Keratinocyte (primary cell): ENCODE data around the gene HESX1. TPM values are rescaled to one million over a fixed set of nuclear protein-coding genes. Genes with fewer than 3 reads are reported as not detected.

ENCODE experiments used
- DNase-seq: peaks from one replicate; pipeline ENCODE4 v3.0.0-alpha.2; 2011; ENCODE audit warnings: low read depth, missing footprints, low spot score
- FAIRE-seq: peaks from 2 replicates; lab custom pipeline; 2011; peaks lifted over from hg19 to GRCh38; lab: Jason Lieb, UNC
- H2AFZ ChIP-seq: 2 replicates; pipeline ENCODE4 v1.6.0; 2012; ENCODE audit warnings: low read length, control low read depth, inconsistent platforms; ENCODE audit not compliant: control insufficient read depth
- H3K27ac ChIP-seq: 2 replicates; pipeline ENCODE4 v1.5.1; 2011; ENCODE audit warnings: low read length; ENCODE audit not compliant: control insufficient read depth, insufficient read depth
- H3K27me3 ChIP-seq: 3 replicates; pipeline ENCODE4 v1.6.0; 2011; ENCODE audit warnings: low read length; ENCODE audit not compliant: control insufficient read depth, insufficient read depth; ENCODE audit errors: extremely low read depth
- H3K36me3 ChIP-seq, 2 experiments: 2 replicates in 1 of 2; 3 replicates in 1 of 2; pipeline ENCODE4 v1.5.1; 2011; ENCODE audit warnings: low read length in 2 of 2, mild to moderate bottlenecking in 1 of 2; ENCODE audit not compliant: control insufficient read depth in 2 of 2, insufficient read depth in 2 of 2; ENCODE audit errors: extremely low read depth in 1 of 2
- H3K4me1 ChIP-seq: 3 replicates; pipeline ENCODE4 v1.5.1; 2011; ENCODE audit warnings: low read length; ENCODE audit not compliant: control insufficient read depth, insufficient read depth; ENCODE audit errors: extremely low read depth
- H3K4me2 ChIP-seq: 3 replicates; pipeline ENCODE4 v1.6.0; 2011; ENCODE audit warnings: low read depth, low read length; ENCODE audit not compliant: control insufficient read depth, insufficient read depth; ENCODE audit errors: extremely low read depth
- H3K4me3 ChIP-seq, 3 experiments: fragments of 200-600 bp in 1 of 3; sonication (generic) in 1 of 3; 2 replicates in 2 of 3; 3 replicates in 1 of 3; pipeline ENCODE4 v1.5.1; 2011 to 2016; ENCODE audit warnings: low read length in 3 of 3, mild to moderate bottlenecking in 3 of 3, control low read depth in 2 of 3, inconsistent platforms in 1 of 3, low read depth in 1 of 3, mixed read lengths in 1 of 3, mixed run types in 1 of 3, moderate library complexity in 1 of 3; ENCODE audit not compliant: control insufficient read depth in 2 of 3, insufficient read depth in 2 of 3; ENCODE audit errors: extremely low read depth in 1 of 3
- H3K79me2 ChIP-seq: 2 replicates; pipeline ENCODE4 v1.6.0; 2012; ENCODE audit warnings: low read length; ENCODE audit not compliant: control insufficient read depth, insufficient read depth
- H3K9ac ChIP-seq: 3 replicates; pipeline ENCODE4 v1.6.0; 2011; ENCODE audit warnings: low read length; ENCODE audit not compliant: control insufficient read depth, insufficient read depth; ENCODE audit errors: extremely low read depth
- H3K9me1 ChIP-seq: 3 replicates; pipeline ENCODE4 v1.6.0; 2011; ENCODE audit warnings: low read length; ENCODE audit not compliant: control insufficient read depth, insufficient read depth; ENCODE audit errors: extremely low read depth
- H3K9me3 ChIP-seq: 2 replicates; pipeline ENCODE4 v1.5.1; 2012; ENCODE audit warnings: low read depth, low read length; ENCODE audit not compliant: control insufficient read depth
- H4K20me1 ChIP-seq: 3 replicates; pipeline ENCODE4 v1.6.0; 2011; ENCODE audit warnings: low read length; ENCODE audit not compliant: control insufficient read depth, insufficient read depth; ENCODE audit errors: extremely low read depth
- CTCF ChIP-seq, 3 experiments: IDR thresholded peaks in 1 of 3; conservative IDR thresholded peaks in 1 of 3; optimal IDR thresholded peaks in 1 of 3; 2 replicates in 2 of 3; 3 replicates in 1 of 3; pipeline versions ENCODE3 to v1.5.1; 2011; ENCODE audit warnings: low read length in 3 of 3, mild to moderate bottlenecking in 3 of 3, moderate library complexity in 2 of 3, control low read depth in 1 of 3, inconsistent platforms in 1 of 3; ENCODE audit not compliant: insufficient read depth in 2 of 3; ENCODE audit errors: extremely low read depth in 1 of 3
- EZH2 ChIP-seq: IDR thresholded peaks from one replicate; pipeline ENCODE4 v1.6.1; 2012; ENCODE audit warnings: inconsistent platforms, mild to moderate bottlenecking, low read length, moderate library complexity
- dilution Hi-C: fragments of 300-500 bp; cut with MboI; formaldehyde crosslinking; loops from one replicate; pipeline ENCODE4 v1.7.0; 2020; ENCODE audit warnings: low sequenced_read_pairs; ENCODE audit not compliant: extremely low pct_ligation_motif_present
- polyA minus RNA-seq, 3 experiments: library from RNA; depleted of rRNA, polyadenylated mRNA; stranded (reverse); fragments of >200 nt; gene quantifications; 1 replicate in 1 of 3; 2 replicates in 1 of 3; 3 replicates in 1 of 3; pipeline ENCODE4 v1.2.3, GENCODE V29; 2011
- polyA plus RNA-seq, 5 experiments: library from polyadenylated mRNA; depleted of rRNA in 3 of 5; stranded (reverse) in 3 of 5; stranded (forward) in 1 of 5; unstranded in 1 of 5; fragments of >200 nt; gene quantifications; 1 replicate in 1 of 5; 2 replicates in 3 of 5; 3 replicates in 1 of 5; pipeline versions ENCODE4 v1.2.1 to v1.2.3, GENCODE V29; 2011 to 2012; ENCODE audit warnings: missing spikeins in 2 of 5, low read depth in 1 of 5, low replicate concordance in 1 of 5

The HESX1 gene
- polyA plus RNA-seq (0.12 to 0.29 TPM (median 0.28 TPM) in 3 replicates), polyA minus RNA-seq (not detected in 3 replicates)
- 0.74 TPM for polyA plus RNA-seq (2011; ENCODE audit: low read depth)
- polyA plus RNA-seq (2011; cell fraction: cytosol; rRNA removed): 0.24 TPM in 1 of 2 replicates, not detected in the other
- polyA plus RNA-seq (2011; cell fraction: nucleus; rRNA removed): 1.2 and 1.5 TPM in 2 replicates
- polyA plus RNA-seq (2012; ENCODE audit: low replicate concordance): 0.71 TPM in 1 of 2 replicates, not detected in the other
- polyA minus RNA-seq (2011; cell fraction: cytosol; rRNA and poly(A)+ RNA removed): not detected
- not detected in 2 replicates for polyA minus RNA-seq (2011; cell fraction: nucleus; rRNA and poly(A)+ RNA removed)

- Histone ChIP-seq H3K9ac (no peak within 1 kb of the TSS), H3K4me2 (no peak within 1 kb of the TSS), H2AFZ (no peak within 1 kb of the TSS), H3K27ac (no peak within 1 kb of the TSS), H4K20me1 (no peaks in the 10 kb centered on the region), H3K9me3 (no peaks in the 10 kb centered on the region), H3K4me1 (peaks cover 4% of the 10 kb centered on the region), H3K4me3 (no peak within 1 kb of the TSS), H3K36me3 (no peaks in the 10 kb centered on the region), H3K9me1 (no peaks in the 10 kb centered on the region), H3K79me2 (no peaks in the 10 kb centered on the region), H3K27me3 (no peaks in the 10 kb centered on the region)
- DNase-seq (no peak), FAIRE-seq (no peak)
- TF ChIP-seq EZH2 (no peak), CTCF (optimal IDR thresholded peaks at IDR 0.05 in 1 of 3, IDR thresholded peaks at IDR 0.05 in 1 of 3, conservative IDR thresholded peaks at IDR 0.05 in 1 of 3; ENCODE audit: extremely low read depth in 1 of 3, insufficient read depth in 2 of 3, low read length in 3 of 3) (no peak)
- dilution Hi-C loops: no loop called here
Observed at GRCh38 chr3:57199895-57200297, at the start of gene HESX1. Gene HESX1 (minus strand): TSS chr3:57199978. CDS start chr3:57199918, 60 bp downstream.

GRCh38 chr3:57244946-57245345 is 45.2 kb upstream of the HESX1 start:
- Histone ChIP-seq H4K20me1 (no peaks in the 10 kb centered on the region), H3K4me1 (no peaks in the 10 kb centered on the region), H3K4me3 (no peak overlapping the region), H2AFZ (no peak overlapping the region), H3K36me3 (peaks cover 0 to 5% of the 10 kb centered on the region in 2 experiments), H3K79me2 (no peaks in the 10 kb centered on the region), H3K9me3 (no peaks in the 10 kb centered on the region), H3K27me3 (no peaks in the 10 kb centered on the region), H3K9ac (no peak overlapping the region), H3K4me2 (no peak overlapping the region), H3K27ac (no peak overlapping the region), H3K9me1 (no peaks in the 10 kb centered on the region)
- FAIRE-seq (no peak), DNase-seq (no peak)
- TF ChIP-seq CTCF (optimal IDR thresholded peaks at IDR 0.05 in 1 of 3, IDR thresholded peaks at IDR 0.05 in 1 of 3, conservative IDR thresholded peaks at IDR 0.05 in 1 of 3; ENCODE audit: extremely low read depth in 1 of 3, insufficient read depth in 2 of 3, low read length in 3 of 3): no peak
- TF ChIP-seq EZH2: no peak
- dilution Hi-C loops: no loop called here
